Measurements from ENCODE around the gene TEPSIN.

TEPSIN gene

GRCh38 chr17:81254955-81255717 is 16.3 kb upstream of the TEPSIN start:
- Histone ChIP-seq H3K27ac (ENCODE audit: low read length) (no peak overlapping the region), H3K36me3 (ENCODE audit: insufficient read depth, low read length) (peaks cover 76% of the 10 kb centered on the region), H2AFZ (ENCODE audit: low read depth, low read length) (no peak overlapping the region), H3K27me3 (ENCODE audit: insufficient read depth, low read length, poor library complexity) (no peaks in the 10 kb centered on the region), H3K4me3 (ENCODE audit: low read depth in 1 of 2, low read length in 2 of 2) (no peak overlapping the region), H3K4me1 (ENCODE audit: insufficient read depth, low read length) (no peaks in the 10 kb centered on the region), H3K79me2 (ENCODE audit: insufficient read depth, low read length) (no peaks in the 10 kb centered on the region), H3K9ac (ENCODE audit: low read depth, low read length) (no peak overlapping the region), H4K20me1 (ENCODE audit: insufficient read depth, low read length) (peaks cover 31% of the 10 kb centered on the region), H3K4me2 (ENCODE audit: insufficient read depth, low read length) (no peak overlapping the region), H3K9me3 (ENCODE audit: insufficient read depth, low read length, severe bottlenecking) (no peaks in the 10 kb centered on the region)
- TF ChIP-seq CTCF (IDR thresholded peaks at IDR 0.05; ENCODE audit: borderline replicate concordance, extremely low read depth, low read length, poor library complexity, severe bottlenecking), result peak; percentile 38
- TF ChIP-seq EZH2 (IDR thresholded peaks at IDR 0.05; ENCODE audit: borderline replicate concordance, low read depth, low read length, severe bottlenecking), result no peak
- ATAC-seq (ENCODE audit: insufficient read depth, low read depth), result no peak
- DNase-seq, result no peak

- Histone ChIP-seq H3K9me3 (ENCODE audit: insufficient read depth, low read length, severe bottlenecking) (no peaks in the 10 kb centered on the region), H3K36me3 (ENCODE audit: insufficient read depth, low read length) (peaks cover 71% of the 10 kb centered on the region), H4K20me1 (ENCODE audit: insufficient read depth, low read length) (peaks cover 24% of the 10 kb centered on the region), H3K4me1 (ENCODE audit: insufficient read depth, low read length) (no peaks in the 10 kb centered on the region), H2AFZ (ENCODE audit: low read depth, low read length) (no peak overlapping the region), H3K4me2 (ENCODE audit: insufficient read depth, low read length) (no peak overlapping the region), H3K79me2 (ENCODE audit: insufficient read depth, low read length) (no peaks in the 10 kb centered on the region), H3K27ac (ENCODE audit: low read length) (no peak overlapping the region), H3K27me3 (ENCODE audit: insufficient read depth, low read length, poor library complexity) (no peaks in the 10 kb centered on the region), H3K9ac (ENCODE audit: low read depth, low read length) (no peak overlapping the region), H3K4me3 (ENCODE audit: low read depth in 1 of 2, low read length in 2 of 2) (no peak overlapping the region)
- peak; percentile 78 for ATAC-seq (ENCODE audit: insufficient read depth, low read depth)
- TF ChIP-seq CTCF (IDR thresholded peaks at IDR 0.05; ENCODE audit: borderline replicate concordance, extremely low read depth, low read length, poor library complexity, severe bottlenecking) (peak; percentile 85), EZH2 (IDR thresholded peaks at IDR 0.05; ENCODE audit: borderline replicate concordance, low read depth, low read length, severe bottlenecking) (no peak)
- peak; percentile 63 for DNase-seq
Observed at GRCh38 chr17:81253358-81254131, 14.7 kb upstream of the TEPSIN start.

- Histone ChIP-seq H3K9ac (ENCODE audit: low read depth, low read length) (no peak overlapping the region), H3K4me2 (ENCODE audit: insufficient read depth, low read length) (no peak overlapping the region)
- TF ChIP-seq EZH2 (IDR thresholded peaks at IDR 0.05; ENCODE audit: borderline replicate concordance, low read depth, low read length, severe bottlenecking) (no peak), CTCF (IDR thresholded peaks at IDR 0.05; ENCODE audit: borderline replicate concordance, extremely low read depth, low read length, poor library complexity, severe bottlenecking) (no peak)
Observed at GRCh38 chr17:81252987-81253329, 14.1 kb upstream of the TEPSIN start.

More at GRCh38 chr17:81252987-81253329, 14.1 kb upstream of the TEPSIN start:
- Histone ChIP-seq H3K4me3 (ENCODE audit: low read depth in 1 of 2, low read length in 2 of 2) (no peak overlapping the region), H3K27me3 (ENCODE audit: insufficient read depth, low read length, poor library complexity) (no peaks in the 10 kb centered on the region), H3K4me1 (ENCODE audit: insufficient read depth, low read length) (no peaks in the 10 kb centered on the region), H3K79me2 (ENCODE audit: insufficient read depth, low read length) (no peaks in the 10 kb centered on the region), H3K36me3 (ENCODE audit: insufficient read depth, low read length) (peaks cover 67% of the 10 kb centered on the region), H2AFZ (ENCODE audit: low read depth, low read length) (no peak overlapping the region), H4K20me1 (ENCODE audit: insufficient read depth, low read length) (peaks cover 21% of the 10 kb centered on the region), H3K27ac (ENCODE audit: low read length) (no peak overlapping the region), H3K9me3 (ENCODE audit: insufficient read depth, low read length, severe bottlenecking) (no peaks in the 10 kb centered on the region)
- DNase-seq (no peak), ATAC-seq (ENCODE audit: insufficient read depth, low read depth) (peak; percentile 8; the same call in 1 of the 3 replicates)

Data from DND-41 (cell line).